Muscle of leg (tissue), 11 donors: ENCODE measurements around the gene ACSBG1. TPM values are rescaled to one million over a fixed set of nuclear protein-coding genes. Genes with fewer than 3 reads are reported as not detected.

Experiments used
- DNase-seq: peaks from one replicate; pipeline ENCODE4 v3.0.0; 2013
- H3K27ac ChIP-seq: one replicate; pipeline ENCODE4 v1.5.1; 2013; ENCODE audit warnings: mild to moderate bottlenecking, low read length, control low read depth
- H3K27me3 ChIP-seq: one replicate; pipeline ENCODE4 v1.6.1; 2013; ENCODE audit warnings: low read length; ENCODE audit not compliant: control insufficient read depth, insufficient read depth
- H3K36me3 ChIP-seq: one replicate; pipeline ENCODE4 v1.6.1; 2013; ENCODE audit warnings: low read length; ENCODE audit not compliant: control insufficient read depth, insufficient read depth
- H3K4me1 ChIP-seq: one replicate; pipeline ENCODE4 v1.6.1; 2013; ENCODE audit warnings: low read length; ENCODE audit not compliant: control insufficient read depth, insufficient read depth
- H3K4me3 ChIP-seq: one replicate; pipeline ENCODE4 v1.5.1; 2013; ENCODE audit warnings: low read length, control low read depth
- H3K9me3 ChIP-seq: replicated peaks from 2 replicates; pipeline ENCODE4 v1.6.1; 2013; ENCODE audit warnings: low read depth, low read length; ENCODE audit not compliant: control insufficient read depth
- WGBS: methylation state at CpG from one replicate; pipeline ENCODE4 v1.1.5; 2013; ENCODE audit warnings: missing lambda C conversion rate; ENCODE audit not compliant: insufficient coverage; 5-methylcytosine and 5-hydroxymethylcytosine counted together
- polyA plus RNA-seq, 8 donors: library from polyadenylated mRNA; unstranded; fragments of 120-200 nt; gene quantifications; one replicate each; pipeline versions ENCODE4 v1.2.1 to v1.2.3, GENCODE V29; 2013; ENCODE audit warnings: inconsistent platforms in 1 of 8, low replicate concordance in 1 of 8; ENCODE audit not compliant: insufficient read length in 8 of 8, insufficient read depth in 1 of 8
- total RNA-seq: library from RNA; stranded (reverse); fragments of 120-200 nt; gene quantifications from one replicate; pipeline ENCODE4 v1.2.4, GENCODE V29; 2013

The ACSBG1 gene
- total and polyA plus RNA-seq, 9 donors, result 0.22 to 2.1 (median 0.57) TPM

DNA sequence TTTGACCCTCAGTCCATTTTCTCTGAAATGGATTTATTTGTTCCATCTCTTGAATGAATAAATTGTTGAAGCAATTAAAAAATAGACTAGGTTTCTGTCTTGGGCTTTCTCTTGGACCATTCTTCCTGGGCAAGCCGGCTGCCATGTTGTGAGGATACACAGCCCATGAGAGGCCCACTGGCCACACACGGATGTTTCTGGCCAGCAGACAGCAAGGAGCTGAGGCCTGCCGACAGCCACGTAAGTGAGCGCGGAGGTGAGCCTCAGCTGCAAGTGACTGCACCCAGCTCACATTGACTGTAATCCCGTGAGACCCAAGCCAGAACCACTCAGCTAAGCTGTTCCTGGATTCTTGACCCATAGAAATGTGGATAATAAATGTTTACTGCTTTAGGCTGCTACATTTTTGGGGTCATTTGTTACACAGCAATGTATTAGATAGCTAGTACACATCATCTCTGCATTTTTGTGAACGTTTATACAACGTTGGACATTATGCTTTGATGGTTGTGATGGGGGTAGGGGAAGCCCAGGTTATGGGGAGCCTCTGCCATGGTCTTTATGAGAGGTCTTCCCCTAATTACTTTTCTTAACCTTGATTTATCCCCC, 62.4 kb downstream of the ACSBG1 start:
- Histone ChIP-seq H3K27ac (no peak overlapping the region), H3K27me3 (no peaks in the 10 kb centered on the region), H3K4me3 (no peak overlapping the region), H3K4me1 (peaks cover 2% of the 10 kb centered on the region), H3K9me3 (no peaks in the 10 kb centered on the region), H3K36me3 (peaks cover 48% of the 10 kb centered on the region)
- WGBS, result 99% methylated on average over 6 of the region's 9 CpGs
- DNase-seq, result no peak

DNA sequence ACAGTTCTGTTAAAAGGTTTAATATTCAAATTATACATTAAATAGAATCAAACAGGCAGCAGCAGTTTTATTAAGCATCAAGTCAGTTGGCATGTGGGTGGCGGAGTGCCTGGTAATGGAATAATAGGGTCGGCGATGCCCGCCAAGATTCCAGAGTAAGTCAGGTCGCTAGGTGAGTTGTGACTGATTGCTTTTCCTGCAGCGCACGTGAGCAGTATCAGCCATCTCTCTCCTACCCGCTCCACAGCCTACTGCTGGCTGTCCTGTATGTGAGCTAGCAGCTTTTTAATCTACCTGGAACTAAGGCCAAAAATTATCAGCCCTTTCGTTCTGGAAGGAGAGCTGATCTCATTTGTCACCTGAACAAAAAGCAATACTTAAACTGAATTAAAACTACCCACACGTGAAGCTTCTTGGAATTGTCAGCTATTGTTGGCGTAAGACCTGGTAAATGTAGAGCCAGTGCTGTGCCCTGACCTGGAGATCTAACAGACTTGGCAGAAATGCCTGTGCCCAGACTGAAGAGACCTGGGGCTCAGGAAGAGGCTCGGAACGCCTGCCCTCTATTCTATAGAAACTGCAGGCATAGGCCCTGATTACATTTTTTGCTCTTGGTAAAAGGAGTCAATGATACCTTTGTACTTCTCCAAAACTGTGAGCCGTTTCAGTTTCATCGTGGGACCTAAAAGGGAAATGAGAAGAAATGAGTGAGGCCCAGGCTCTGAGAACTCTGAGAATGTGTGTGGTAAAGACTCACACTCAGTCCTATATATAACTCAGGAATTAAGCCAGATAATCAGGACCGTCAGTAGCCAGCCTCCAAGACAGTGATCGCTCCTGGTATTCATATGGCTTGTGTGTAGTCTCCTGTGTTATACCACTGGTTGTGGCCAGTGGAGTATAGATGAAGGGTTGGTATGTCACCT, 63.3 kb downstream of the ACSBG1 start:
- WGBS, result 86% methylated on average over 4 of the region's 17 CpGs
- no peaks in the 10 kb centered on the region for H3K9me3 ChIP-seq
- H3K27ac ChIP-seq, result no peak overlapping the region
- H3K36me3 ChIP-seq, result peaks cover 56% of the 10 kb centered on the region
- no peaks in the 10 kb centered on the region for H3K27me3 ChIP-seq
- H3K4me3 ChIP-seq, result no peak overlapping the region
- DNase-seq, result peak; percentile 46
- peaks cover 2% of the 10 kb centered on the region for H3K4me1 ChIP-seq

DNA sequence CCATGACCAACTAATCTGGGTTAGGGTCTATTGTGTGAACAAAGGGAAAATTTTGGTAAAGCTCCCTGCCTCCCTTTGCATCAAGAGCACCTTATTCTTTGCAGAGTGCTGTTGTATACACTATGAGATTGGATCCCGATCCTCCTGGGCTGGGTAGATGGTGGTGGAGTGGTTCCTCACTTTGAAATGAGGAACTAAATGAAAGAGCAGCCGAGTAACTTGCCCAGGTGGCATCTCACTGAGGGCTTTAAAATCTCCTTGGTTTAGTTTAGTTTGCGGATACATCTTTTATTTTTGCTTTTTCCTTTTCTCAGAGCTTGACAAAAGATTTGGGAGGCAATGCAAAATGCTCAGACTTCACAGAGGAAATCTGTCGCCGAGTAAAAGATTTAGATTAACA, 65.8 kb downstream of the ACSBG1 start:
- DNase-seq, result no peak
- WGBS, result no CpG with 5 or more reads among the region's 5 CpGs
- H3K36me3 ChIP-seq, result peaks cover 69% of the 10 kb centered on the region
- H3K4me3 ChIP-seq, result no peak overlapping the region
- H3K27me3 ChIP-seq, result no peaks in the 10 kb centered on the region
- no peaks in the 10 kb centered on the region for H3K9me3 ChIP-seq
- peaks cover 2% of the 10 kb centered on the region for H3K4me1 ChIP-seq
- no peak overlapping the region for H3K27ac ChIP-seq

DNA sequence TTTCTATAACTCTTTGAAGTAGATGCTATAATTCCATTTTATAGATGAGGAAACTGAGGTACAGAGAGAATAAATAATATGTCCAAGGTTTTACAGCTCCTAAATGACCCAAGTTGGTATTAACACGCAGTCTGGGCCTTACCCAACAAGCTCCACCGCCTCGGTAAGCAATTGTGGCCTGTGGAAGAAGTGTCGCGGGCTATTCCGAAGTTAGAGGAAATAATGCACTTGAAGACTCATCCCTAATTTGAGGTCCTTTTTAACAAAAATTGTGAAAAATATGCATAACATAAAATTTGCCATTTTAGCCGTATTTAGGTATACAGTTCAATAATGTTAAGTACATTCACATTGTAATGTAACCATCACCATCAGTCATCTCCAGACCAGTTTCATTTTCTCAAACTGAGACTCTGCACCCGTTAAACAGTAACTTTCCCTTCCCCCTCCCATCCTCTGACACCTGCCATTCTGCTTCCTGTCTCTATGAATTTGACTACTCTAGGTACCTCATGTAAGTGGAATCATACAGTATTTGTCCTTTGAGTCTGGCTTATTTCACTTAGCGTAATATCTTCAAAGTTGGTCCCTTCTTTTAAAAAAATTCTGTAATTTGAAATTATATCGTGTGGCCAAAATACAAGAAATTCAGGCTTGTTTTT, 67.0 kb downstream of the ACSBG1 start:
- DNase-seq, result no peak
- peaks cover 2% of the 10 kb centered on the region for H3K4me1 ChIP-seq
- 93% methylated on average over 3 of the region's 10 CpGs for WGBS
- no peak overlapping the region for H3K4me3 ChIP-seq
- H3K9me3 ChIP-seq, result no peaks in the 10 kb centered on the region
- H3K36me3 ChIP-seq, result peaks cover 70% of the 10 kb centered on the region
- no peaks in the 10 kb centered on the region for H3K27me3 ChIP-seq
- no peak overlapping the region for H3K27ac ChIP-seq

DNA sequence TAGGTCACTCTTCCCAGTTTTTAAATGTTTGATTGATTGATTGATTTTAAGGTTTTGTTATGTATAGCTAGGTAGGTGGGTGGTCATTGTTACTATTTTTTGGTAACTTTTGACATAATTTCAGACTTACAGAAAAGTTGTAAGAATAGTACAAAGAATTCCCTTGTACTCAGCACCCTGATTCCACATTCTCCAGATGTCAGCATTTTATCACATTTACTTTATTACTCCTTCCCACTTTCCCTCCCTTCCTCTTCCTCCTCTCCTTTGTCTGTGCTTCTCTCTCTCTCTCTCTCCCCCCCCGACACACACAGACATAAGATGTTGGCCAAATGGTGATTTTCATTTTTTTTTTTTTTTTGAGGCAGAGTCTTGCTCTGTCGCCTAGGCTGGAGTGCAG, 70.4 kb downstream of the ACSBG1 start:
- no peak overlapping the region for H3K27ac ChIP-seq
- H3K4me3 ChIP-seq, result no peak overlapping the region
- WGBS, result no CpG with 5 or more reads among the region's 2 CpGs
- H3K4me1 ChIP-seq, result no peaks in the 10 kb centered on the region
- no peaks in the 10 kb centered on the region for H3K9me3 ChIP-seq
- H3K36me3 ChIP-seq, result peaks cover 64% of the 10 kb centered on the region
- no peaks in the 10 kb centered on the region for H3K27me3 ChIP-seq
- no peak for DNase-seq

DNA sequence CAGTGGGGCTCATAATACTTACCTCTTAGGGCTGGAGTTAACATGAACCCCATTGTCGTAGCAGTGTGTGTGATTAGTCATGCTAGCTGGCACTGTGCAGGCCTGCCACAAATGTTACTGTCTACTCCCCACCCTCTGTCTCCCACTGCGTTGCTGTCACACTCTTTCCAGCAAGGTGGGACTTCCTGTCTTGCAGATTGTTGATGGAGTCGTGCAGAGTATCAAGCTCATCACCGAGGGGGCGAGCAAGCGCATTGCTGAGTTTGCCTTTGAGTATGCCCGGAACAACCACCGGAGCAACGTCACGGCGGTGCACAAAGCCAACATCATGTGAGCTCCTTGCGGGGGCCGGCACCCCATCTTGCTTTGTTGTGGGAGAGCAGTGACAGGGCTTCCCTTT, 72.3 kb downstream of the ACSBG1 start:
- Histone ChIP-seq H3K27ac (no peak overlapping the region), H3K4me3 (no peak overlapping the region), H3K27me3 (no peaks in the 10 kb centered on the region), H3K4me1 (no peaks in the 10 kb centered on the region), H3K36me3 (peaks cover 53% of the 10 kb centered on the region), H3K9me3 (no peaks in the 10 kb centered on the region)
- no peak for DNase-seq
- 93% methylated on average over 13 of the region's 13 CpGs for WGBS

DNA sequence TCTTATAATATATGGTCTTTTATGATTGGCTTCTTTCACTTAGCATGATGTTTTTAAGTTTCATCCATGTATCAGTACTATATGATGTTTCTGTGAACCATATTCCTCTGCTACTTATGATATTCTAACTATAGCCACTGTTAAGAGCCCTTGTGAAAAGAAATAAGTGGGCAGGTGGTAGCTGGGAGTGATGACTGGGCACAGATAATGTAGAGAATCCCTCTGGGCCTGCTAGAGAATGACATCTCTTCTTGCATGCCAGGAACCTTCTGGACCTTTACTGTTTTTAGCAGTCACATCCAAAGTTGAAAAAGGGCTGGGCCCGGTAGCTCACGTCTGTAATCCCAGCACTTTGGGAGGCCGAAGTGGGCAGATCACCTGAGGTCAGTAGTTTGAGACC, 75.0 kb downstream of the ACSBG1 start:
- Histone ChIP-seq H3K4me3 (no peak overlapping the region), H3K9me3 (no peaks in the 10 kb centered on the region), H3K27ac (no peak overlapping the region), H3K36me3 (peaks cover 34% of the 10 kb centered on the region), H3K27me3 (no peaks in the 10 kb centered on the region), H3K4me1 (no peaks in the 10 kb centered on the region)
- no peak for DNase-seq
- WGBS, result no CpG with 5 or more reads among the region's 3 CpGs

DNA sequence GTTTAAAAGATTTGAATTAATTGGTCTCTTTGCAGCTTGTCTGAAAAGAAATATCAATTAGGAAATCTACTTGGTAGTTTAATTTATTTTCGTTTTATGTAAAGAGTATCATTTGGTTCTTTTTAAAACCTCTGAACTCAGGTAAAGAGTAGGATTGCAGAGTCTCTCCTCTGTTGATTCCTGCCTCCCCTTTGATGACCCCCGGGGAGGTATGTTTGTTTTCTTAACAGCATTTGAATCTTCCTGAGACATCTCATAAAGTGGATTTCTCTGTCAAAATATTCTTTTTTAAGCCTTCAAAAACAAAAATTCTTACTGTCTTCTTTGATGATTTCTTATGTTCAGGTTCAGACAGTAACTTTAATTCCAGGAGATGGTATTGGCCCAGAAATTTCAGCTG, 77.2 kb downstream of the ACSBG1 start:
- no CpG with 5 or more reads among the region's 2 CpGs for WGBS
- Histone ChIP-seq H3K27me3 (no peaks in the 10 kb centered on the region), H3K4me3 (no peak overlapping the region), H3K4me1 (no peaks in the 10 kb centered on the region), H3K36me3 (peaks cover 28% of the 10 kb centered on the region), H3K9me3 (no peaks in the 10 kb centered on the region), H3K27ac (no peak overlapping the region)
- DNase-seq, result no peak

DNA sequence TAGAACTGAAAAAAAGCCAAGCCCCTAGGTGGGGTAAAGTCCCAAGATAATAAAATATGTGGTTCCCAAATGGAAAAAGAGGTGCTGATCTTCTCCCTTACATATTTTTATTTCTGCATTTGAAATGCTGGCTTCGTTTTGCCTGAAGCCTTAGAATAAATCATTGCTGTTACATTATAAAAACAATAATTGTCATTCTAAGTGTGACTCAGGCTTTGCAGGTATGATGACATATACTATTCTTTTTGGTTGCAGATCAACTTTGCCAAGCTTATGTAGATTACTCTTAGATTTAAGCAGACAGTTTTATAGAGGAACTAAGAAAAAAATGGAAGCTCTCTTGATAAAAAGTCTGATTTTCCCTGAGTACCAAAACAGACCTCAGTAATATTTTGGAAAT, 77.7 kb downstream of the ACSBG1 start:
- no peak for DNase-seq
- Histone ChIP-seq H3K4me3 (no peak overlapping the region), H3K27me3 (no peaks in the 10 kb centered on the region), H3K27ac (no peak overlapping the region), H3K4me1 (no peaks in the 10 kb centered on the region), H3K36me3 (peaks cover 22% of the 10 kb centered on the region), H3K9me3 (no peaks in the 10 kb centered on the region)
- no CpG with 5 or more reads among the region's 1 CpG for WGBS

DNA sequence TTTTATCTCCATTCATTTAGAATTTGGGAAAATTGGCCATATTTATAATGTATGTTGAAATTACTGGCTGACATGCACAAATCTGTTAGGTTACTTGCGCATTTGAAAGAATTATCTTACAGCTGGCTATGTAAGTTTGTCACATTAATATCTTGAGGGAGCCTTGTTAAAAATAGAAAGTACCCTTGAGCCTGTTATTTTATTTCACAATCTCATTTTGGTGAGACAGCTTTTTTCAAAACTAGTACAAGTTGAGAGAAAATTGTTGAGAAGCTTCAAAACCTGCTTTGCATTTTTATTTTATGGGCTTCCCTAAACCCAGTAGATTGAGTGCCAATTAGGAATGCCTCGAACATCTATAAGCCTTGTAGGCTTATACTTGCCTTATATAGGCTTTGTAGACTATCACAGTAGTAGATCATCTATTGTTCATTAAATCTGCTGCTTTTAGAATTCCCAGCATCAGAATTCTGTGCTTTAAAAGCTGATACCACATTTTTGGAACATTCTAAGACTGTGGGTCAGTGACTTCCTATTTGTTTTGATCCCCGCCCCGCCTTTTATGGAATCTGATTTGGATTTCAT, 78.9 kb downstream of the ACSBG1 start:
- DNase-seq, result no peak
- no peaks in the 10 kb centered on the region for H3K27me3 ChIP-seq
- no peaks in the 10 kb centered on the region for H3K4me1 ChIP-seq
- H3K27ac ChIP-seq, result no peak overlapping the region
- H3K9me3 ChIP-seq, result no peaks in the 10 kb centered on the region
- H3K4me3 ChIP-seq, result no peak overlapping the region
- no CpG with 5 or more reads among the region's 4 CpGs for WGBS
- H3K36me3 ChIP-seq, result peaks cover 15% of the 10 kb centered on the region
